Activated T-helper 17 cell treated with anti-CD3 and anti-CD28 coated beads, Interleukin-2, amount 50 U/mL, for 72 hours (primary cell): ENCODE data around the gene DEK. TPM values are rescaled to one million over a fixed set of nuclear protein-coding genes. Genes with fewer than 3 reads are reported as not detected.

Experiments
- ATAC-seq: fragments of 150-1000 bp; cut with Tn5 transposase; replicated peaks from 2 replicates; pipeline ENCODE4 v1.10.0; 2021; ENCODE audit warnings: mild to moderate bottlenecking, moderate library complexity
- H3K27ac Mint-ChIP-seq: one replicate; pipeline ENCODE4 v1.8.0; 2022; ENCODE audit warnings: mixed read lengths
- H3K27me3 Mint-ChIP-seq: one replicate; pipeline ENCODE4 v1.8.0; 2022; ENCODE audit warnings: mixed read lengths
- H3K36me3 Mint-ChIP-seq: one replicate; pipeline ENCODE4 v1.8.0; 2022; ENCODE audit warnings: low read depth, mild to moderate bottlenecking, mixed read lengths
- H3K4me1 Mint-ChIP-seq: one replicate; pipeline ENCODE4 v1.8.0; 2022; ENCODE audit warnings: mixed read lengths
- H3K4me3 Mint-ChIP-seq: one replicate; pipeline ENCODE4 v1.8.0; 2022; ENCODE audit warnings: mild to moderate bottlenecking, mixed read lengths
- H3K9me3 Mint-ChIP-seq: one replicate; pipeline ENCODE4 v1.8.0; 2022; ENCODE audit warnings: mixed read lengths
- total RNA-seq, 2 donors: library from RNA; stranded (reverse); gene quantifications; one replicate each; pipeline ENCODE4 v1.2.3, GENCODE V29; 2022

DEK gene
- total RNA-seq, 2 donors from 2014 or later = 111 to 132 TPM

DNA sequence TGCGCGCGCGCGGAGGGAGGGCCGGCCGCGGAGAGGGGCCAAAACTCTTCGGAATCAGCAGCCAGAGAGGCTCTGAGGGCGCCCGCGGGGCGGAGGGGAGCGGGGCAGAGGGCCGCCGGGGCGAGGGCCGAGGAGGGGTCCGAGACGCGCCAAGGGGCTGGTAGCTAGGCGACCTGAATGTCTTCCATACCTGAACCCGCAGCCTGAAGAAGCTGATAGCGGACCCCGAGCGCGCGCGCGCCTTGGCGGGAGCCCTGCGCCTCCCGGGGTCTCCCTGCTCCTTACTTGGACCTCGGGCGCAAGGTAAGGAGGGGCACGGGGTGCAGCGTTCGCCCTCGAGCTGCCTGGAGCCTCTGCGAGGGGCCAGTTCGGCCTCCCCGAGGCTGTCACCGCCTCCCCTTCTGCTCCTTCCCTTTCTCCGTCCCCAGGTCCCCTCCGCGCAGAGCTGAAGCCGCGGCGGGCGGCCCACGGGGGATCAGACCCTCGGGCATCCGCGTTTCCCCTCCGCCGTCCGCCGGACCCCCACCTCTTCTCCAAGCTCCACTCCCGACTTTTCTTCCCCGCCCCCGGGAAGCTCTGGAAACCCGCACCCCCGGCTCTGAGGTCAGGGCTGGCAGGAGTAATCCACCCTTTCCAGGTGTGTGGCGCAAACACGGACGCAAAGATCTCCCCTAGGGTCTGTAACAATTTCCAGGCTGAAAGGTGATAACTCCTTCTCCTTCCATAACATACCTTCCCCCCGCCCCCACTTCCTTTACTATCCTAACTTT lies 13.1 kb upstream of the DEK start:
- H3K4me1 Mint-ChIP-seq = no peaks in the 10 kb centered on the region
- H3K4me3 Mint-ChIP-seq = peak overlapping the region; percentile 26
- H3K9me3 Mint-ChIP-seq = no peaks in the 10 kb centered on the region
- no peaks in the 10 kb centered on the region for H3K36me3 Mint-ChIP-seq
- H3K27ac Mint-ChIP-seq = no peak overlapping the region
- no peak for ATAC-seq
- peaks cover 48% of the 10 kb centered on the region for H3K27me3 Mint-ChIP-seq

DNA sequence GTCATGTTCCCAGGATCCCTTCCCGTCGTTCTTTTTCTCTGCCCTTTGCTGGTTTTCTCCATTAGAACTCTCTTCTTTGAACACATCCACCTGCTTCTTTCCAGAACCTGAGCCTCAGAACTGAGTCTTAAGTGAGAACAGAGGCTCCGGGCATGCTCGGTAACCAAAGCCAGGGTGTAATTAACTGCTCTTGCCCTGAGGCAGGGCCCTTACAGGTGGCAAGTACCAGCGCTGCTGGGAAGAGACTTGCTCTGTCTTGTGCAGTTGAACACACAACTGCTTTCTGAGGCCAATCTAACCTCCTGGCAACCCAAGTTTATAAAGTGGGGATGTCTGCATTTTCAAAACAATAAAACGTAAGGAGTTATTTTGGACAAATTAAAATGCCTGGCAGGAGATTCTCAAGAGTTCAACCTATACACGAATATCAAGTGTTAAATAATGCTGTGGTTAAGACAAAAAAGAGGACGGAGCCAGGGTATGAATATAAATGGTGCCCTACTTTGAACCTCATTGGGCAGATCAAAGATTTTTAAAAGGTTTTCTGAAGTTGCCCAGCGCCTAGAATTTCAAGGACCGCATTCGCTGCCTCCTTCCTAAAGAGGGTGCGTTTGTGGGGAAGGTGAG lies 12.4 kb upstream of the DEK start:
- Mint-ChIP-seq H3K27ac (no peak overlapping the region), H3K36me3 (no peaks in the 10 kb centered on the region), H3K4me1 (no peaks in the 10 kb centered on the region), H3K27me3 (peaks cover 45% of the 10 kb centered on the region), H3K9me3 (no peaks in the 10 kb centered on the region), H3K4me3 (peak overlapping the region; percentile 26)
- no peak for ATAC-seq

DNA sequence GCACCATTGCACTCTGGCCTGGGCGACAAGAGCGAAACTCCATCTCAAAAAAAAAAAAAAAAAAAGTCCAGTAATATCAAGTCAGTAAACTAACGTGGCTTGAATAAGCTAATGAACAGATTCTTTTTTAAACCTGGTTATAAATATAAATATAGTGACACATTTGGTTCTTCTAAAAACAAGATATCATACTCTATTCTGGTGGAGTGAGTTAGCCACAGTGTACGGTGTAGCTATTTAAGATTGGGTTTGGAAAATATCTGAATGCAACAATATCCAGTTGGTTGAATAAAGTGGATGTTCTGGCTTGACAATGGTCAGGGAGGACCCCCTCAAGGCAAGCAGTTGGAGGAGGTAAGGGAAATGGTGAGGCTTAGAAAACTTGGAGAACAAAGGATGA lies 5.9 kb upstream of the DEK start:
- no peaks in the 10 kb centered on the region for H3K9me3 Mint-ChIP-seq
- no peak overlapping the region for H3K4me3 Mint-ChIP-seq
- H3K27me3 Mint-ChIP-seq = peaks cover 11% of the 10 kb centered on the region
- no peak for ATAC-seq
- peaks cover 3% of the 10 kb centered on the region for H3K4me1 Mint-ChIP-seq
- no peak overlapping the region for H3K27ac Mint-ChIP-seq
- no peaks in the 10 kb centered on the region for H3K36me3 Mint-ChIP-seq

DNA sequence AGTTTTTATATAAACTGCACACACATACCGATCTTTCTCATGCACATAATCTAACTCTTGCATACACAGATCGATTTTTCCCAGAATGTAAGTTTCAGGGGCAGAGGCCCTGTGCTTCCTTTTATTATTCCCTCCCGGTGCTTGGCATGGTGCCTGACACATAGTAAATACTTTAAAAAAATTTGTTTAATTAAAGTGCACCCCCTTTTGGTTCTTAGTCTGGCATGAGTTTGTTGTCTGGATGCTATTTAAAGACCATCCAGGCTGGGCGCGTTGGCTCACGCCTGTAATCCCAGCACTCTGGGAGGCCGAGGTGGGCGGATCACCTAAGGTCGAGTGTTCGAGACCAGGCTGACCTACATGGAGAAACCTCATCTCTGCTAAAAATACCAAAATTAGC lies 5.4 kb upstream of the DEK start:
- no peak for ATAC-seq
- Mint-ChIP-seq H3K4me1 (peaks cover 8% of the 10 kb centered on the region), H3K36me3 (no peaks in the 10 kb centered on the region), H3K4me3 (no peak overlapping the region), H3K27ac (no peak overlapping the region), H3K27me3 (peaks cover 7% of the 10 kb centered on the region), H3K9me3 (no peaks in the 10 kb centered on the region)

DNA sequence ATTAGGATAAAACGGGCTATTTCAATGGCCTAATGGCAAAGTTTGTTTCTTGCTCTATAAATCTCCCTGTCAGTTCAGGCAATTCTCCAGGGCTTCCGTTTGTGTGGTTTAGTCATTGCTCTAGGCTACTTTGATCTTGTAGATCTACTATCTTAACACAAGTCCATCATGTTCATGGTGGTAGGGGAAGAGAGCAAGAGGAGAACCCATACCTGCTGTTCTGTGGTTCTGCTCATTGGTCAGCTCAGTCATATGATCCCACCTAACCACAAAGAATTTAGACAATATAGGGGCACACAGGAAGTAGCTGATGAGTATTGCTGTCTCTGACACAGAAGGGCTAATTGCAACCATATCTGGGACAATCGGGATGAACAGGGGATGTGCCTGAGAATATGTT lies 4.9 kb upstream of the DEK start:
- ATAC-seq = no peak
- Mint-ChIP-seq H3K4me1 (peaks cover 8% of the 10 kb centered on the region), H3K27me3 (peaks cover 6% of the 10 kb centered on the region), H3K27ac (no peak overlapping the region), H3K9me3 (no peaks in the 10 kb centered on the region), H3K4me3 (no peak overlapping the region), H3K36me3 (no peaks in the 10 kb centered on the region)

DNA sequence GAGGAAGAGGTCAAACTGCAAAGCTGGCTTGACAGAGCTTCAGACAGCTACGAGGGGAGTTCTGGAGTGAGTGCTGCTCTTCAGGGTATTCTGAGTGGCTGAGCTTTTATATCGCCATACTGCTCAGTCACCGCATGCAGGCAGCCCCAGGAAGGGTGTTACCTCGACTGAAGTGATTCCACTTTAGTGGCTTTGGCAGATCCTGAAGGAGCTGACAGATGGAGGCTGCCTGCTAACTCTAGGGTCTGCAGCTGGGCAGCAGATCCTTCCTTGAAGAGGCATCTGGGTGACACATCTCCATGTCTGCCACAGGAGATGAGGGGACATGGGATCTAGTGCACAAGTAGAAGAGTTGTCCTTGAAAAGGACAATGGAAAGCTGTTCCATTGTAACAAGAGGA lies 3.7 kb upstream of the DEK start:
- H3K36me3 Mint-ChIP-seq = peaks cover 10% of the 10 kb centered on the region
- peaks cover 8% of the 10 kb centered on the region for H3K4me1 Mint-ChIP-seq
- no peak overlapping the region for H3K4me3 Mint-ChIP-seq
- H3K27ac Mint-ChIP-seq = no peak overlapping the region
- ATAC-seq = no peak
- no peaks in the 10 kb centered on the region for H3K27me3 Mint-ChIP-seq
- no peaks in the 10 kb centered on the region for H3K9me3 Mint-ChIP-seq

DNA sequence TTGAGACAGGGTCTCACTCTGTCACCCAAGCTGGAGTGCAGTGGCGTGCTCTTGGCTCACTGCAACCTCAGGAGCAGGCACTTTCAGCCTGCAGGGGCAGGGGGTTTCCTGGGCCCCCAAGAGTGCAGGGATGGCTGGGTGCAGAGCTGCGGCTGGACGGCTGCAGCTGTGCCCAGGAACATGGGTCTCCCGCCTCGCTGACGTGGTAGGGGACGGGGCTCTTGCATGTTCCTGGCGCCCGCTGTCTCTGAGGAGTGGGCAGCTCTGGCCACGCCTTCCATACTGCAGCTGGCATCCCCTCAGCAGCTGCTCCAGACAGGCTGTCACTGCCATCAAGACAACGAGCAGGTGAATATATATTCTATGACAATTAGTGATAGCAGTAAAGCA lies 2.2 kb upstream of the DEK start:
- H3K9me3 Mint-ChIP-seq = no peaks in the 10 kb centered on the region
- H3K4me1 Mint-ChIP-seq = peaks cover 12% of the 10 kb centered on the region
- H3K27ac Mint-ChIP-seq = no peak overlapping the region
- H3K4me3 Mint-ChIP-seq = no peak overlapping the region
- ATAC-seq = no peak
- peaks cover 25% of the 10 kb centered on the region for H3K36me3 Mint-ChIP-seq
- no peaks in the 10 kb centered on the region for H3K27me3 Mint-ChIP-seq

DNA sequence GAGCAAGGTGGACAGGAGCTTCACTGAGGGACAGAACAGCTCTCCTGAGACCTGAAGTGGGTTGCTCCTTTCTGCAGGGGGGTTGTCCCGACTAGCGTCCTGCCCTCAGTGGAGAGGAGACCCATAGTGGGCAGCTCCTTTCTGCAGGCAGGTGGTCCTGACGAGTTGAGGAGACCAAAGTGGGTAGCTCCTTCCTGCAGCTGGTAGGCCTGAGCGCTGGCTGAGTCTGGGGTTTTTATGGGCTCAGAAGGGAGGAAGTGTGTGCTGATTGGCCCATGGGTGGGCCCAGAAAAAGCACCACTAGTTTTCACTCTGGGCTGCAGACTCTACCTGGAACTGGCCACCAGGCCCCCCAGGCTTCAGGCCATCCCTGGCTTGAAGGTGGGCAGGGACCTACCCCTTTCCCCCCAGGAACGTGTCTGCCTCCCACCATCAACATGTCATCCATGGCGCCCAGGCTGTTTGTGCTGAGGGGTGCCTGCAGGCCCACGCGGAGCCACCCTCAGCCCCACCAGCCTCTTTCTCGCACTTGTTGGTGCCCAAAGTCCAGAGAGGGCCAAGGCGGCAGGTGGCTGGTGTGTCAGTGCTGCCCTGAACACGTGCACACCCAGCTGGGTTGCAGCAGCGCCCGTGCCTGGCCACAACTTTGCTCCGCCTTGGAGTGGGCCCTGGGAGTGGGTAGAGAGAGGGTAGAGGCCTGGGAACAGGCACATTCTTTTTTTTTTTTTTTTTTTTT lies 1.6 kb upstream of the DEK start:
- Mint-ChIP-seq H3K4me3 (peak overlapping the region; percentile 88), H3K36me3 (peaks cover 31% of the 10 kb centered on the region), H3K27me3 (no peaks in the 10 kb centered on the region), H3K9me3 (no peaks in the 10 kb centered on the region), H3K4me1 (peaks cover 14% of the 10 kb centered on the region), H3K27ac (peak overlapping the region; percentile 91)
- no peak for ATAC-seq

DNA sequence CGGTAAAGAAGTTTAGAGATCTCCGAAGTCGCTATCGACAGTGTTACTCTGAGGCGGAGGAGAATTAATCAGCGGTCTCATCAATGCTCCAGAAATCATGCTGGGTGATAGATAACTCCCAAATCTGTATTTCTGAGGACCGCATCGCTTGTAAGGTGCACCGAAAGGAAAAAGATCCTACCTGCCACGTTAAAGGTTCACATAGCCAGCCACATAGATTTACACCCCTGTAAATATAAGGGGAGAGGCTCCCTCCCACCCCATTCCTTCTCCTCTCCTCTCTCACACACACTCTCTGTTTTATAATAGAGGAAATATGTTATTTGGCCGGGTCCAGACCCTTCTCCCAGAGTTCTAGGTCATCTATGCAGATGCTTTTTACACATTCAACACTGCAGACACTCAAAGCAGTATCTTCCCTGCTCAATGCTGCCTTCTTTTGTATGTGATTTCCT lies 620 bp upstream of the DEK start:
- peak overlapping the region; percentile 88 for H3K4me3 Mint-ChIP-seq
- peaks cover 41% of the 10 kb centered on the region for H3K36me3 Mint-ChIP-seq
- ATAC-seq = no peak
- H3K27me3 Mint-ChIP-seq = no peaks in the 10 kb centered on the region
- peak overlapping the region; percentile 91 for H3K27ac Mint-ChIP-seq
- H3K9me3 Mint-ChIP-seq = no peaks in the 10 kb centered on the region
- H3K4me1 Mint-ChIP-seq = peaks cover 21% of the 10 kb centered on the region

DNA sequence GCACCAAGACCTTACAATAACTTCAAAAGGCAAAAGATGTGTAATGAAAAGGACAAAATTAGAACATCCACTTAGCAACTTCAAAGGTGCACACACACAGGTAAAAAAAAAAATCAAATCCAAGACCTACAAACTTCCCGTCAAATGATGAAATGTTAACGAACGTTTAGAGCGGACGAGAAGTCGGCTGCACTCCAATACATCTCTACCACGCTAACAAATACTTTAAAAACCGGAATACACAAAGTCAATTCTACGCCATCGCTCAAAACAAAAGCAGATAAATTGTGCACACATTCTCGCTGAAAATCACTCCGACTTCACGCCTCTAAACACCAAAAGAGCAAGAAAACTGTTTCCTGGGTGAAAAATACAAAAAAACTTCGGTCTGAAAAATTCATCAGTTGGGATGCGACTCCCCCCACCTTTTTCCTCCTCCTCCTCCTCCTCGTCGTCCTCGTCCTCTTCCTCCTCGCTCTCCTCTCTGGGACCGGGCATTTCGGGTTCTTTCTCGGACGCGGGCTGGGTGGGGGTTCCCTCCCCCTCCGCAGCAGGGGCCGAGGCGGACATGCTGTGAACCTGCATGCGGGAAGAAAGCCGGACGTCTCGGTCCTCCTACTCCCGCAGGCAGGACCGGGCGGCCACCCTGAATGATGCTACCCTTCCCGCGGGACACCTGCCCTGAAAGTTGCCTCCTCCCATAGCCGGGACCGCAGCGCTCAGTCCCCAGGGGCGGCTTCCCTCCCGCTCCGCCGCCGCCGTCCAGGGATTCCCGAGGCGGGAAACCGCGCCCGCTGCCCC lies 712 bp downstream of the DEK start:
- Mint-ChIP-seq H3K4me3 (peak overlapping the region; percentile 88), H3K27ac (peak overlapping the region; percentile 87), H3K4me1 (peaks cover 27% of the 10 kb centered on the region), H3K9me3 (no peaks in the 10 kb centered on the region), H3K36me3 (peaks cover 53% of the 10 kb centered on the region), H3K27me3 (no peaks in the 10 kb centered on the region)
- no peak for ATAC-seq

DNA sequence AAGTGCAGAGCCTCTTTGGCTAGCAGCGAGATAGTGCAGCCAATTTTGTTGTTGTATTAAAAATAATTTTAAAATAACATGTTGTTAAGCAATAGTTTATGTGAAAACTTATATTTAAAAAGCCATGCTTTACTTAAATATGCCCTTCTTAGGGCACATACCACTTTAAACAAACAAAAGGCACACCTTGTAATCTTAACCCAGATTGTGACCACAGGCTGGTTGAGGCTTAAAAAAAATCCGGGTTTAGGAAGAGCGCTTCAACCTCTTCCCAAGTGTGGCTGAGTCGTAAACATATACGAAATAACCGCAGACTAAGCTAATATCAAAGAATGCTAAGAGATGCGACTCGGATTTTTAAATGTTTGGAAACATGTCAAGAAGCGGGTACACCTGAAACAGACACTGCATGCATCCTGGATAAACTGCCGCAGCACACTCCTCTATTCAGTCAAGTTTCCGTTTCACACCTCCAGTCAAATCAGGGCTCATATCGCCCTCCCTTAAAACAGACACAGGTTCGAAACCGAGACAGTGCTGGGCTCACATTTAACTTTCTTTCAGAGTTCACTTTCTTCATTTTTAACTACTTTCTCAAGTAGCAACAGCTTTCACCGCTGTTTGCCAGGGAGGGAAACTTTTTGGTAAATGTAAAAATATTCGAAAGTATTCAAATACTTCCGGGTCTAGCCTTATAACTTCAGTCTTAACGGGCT lies 1.5 kb downstream of the DEK start:
- ATAC-seq = peak; percentile 61
- peak overlapping the region; percentile 88 for H3K4me3 Mint-ChIP-seq
- H3K36me3 Mint-ChIP-seq = peaks cover 60% of the 10 kb centered on the region
- peak overlapping the region; percentile 87 for H3K27ac Mint-ChIP-seq
- H3K9me3 Mint-ChIP-seq = no peaks in the 10 kb centered on the region
- no peaks in the 10 kb centered on the region for H3K27me3 Mint-ChIP-seq
- H3K4me1 Mint-ChIP-seq = peaks cover 27% of the 10 kb centered on the region

DNA sequence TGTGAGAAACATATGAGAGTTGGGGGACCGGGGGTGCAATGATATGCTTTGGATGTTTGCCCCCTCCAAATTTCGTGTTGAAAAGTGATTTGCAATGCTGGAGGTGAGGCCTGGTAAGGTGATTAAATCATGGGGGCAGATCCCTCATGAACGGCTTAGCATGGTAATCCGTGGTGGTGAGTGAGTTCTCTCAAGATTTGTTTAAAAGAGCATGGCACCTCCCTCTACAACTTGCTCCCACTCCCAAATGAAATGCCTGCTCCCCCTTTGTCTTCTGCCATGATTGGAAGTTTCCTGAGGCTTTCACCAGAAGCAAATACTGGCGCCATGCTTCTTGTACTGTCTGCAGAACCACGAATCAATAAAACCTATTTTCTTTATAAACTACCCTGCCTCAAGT lies 2.5 kb downstream of the DEK start:
- Mint-ChIP-seq H3K36me3 (peaks cover 70% of the 10 kb centered on the region), H3K9me3 (no peaks in the 10 kb centered on the region), H3K4me3 (peak overlapping the region; percentile 88), H3K27me3 (no peaks in the 10 kb centered on the region), H3K4me1 (peaks cover 27% of the 10 kb centered on the region), H3K27ac (no peak overlapping the region)
- no peak for ATAC-seq

DNA sequence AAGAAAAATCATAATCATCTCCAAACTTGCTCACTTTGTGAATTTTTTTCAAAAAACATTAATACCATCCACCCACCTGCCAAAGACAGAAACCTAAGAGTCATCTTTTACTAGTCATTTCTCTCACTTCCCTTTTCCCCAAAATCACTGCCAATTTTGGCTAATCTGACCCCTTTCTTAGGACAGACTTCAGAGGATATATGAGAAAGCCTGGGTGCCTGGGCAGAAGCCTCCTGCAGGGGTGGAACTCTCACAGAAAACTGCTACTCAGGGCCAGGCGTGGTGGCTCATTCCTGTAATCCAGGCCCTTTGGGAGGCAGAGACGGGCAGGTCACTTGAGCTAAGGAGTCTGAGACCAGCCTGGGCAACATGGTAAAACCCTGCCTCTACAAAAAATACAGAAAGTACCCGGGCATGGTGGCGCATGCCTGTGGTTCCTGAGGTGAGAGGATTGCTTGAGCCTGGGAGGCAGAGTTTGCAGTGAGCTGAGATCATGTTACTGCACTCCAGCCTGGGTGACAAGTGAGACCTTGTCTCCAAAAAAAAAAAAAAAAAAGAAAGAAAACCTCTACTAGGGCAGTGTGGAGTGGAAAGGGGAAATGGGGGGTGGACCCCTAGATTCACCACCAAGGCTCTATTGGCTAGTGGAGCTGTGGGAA lies 3.8 kb downstream of the DEK start:
- Mint-ChIP-seq H3K36me3 (peaks cover 83% of the 10 kb centered on the region), H3K9me3 (no peaks in the 10 kb centered on the region), H3K4me3 (peak overlapping the region; percentile 88), H3K4me1 (peaks cover 27% of the 10 kb centered on the region), H3K27me3 (no peaks in the 10 kb centered on the region), H3K27ac (peak overlapping the region; percentile 71)
- peak; percentile 47 for ATAC-seq
